K562 (cell line): ENCODE measurements around the gene ABLIM2. TPM values are rescaled to one million over a fixed set of nuclear protein-coding genes. Genes with fewer than 3 reads are reported as not detected.

ENCODE experiments used
- BDP1 ChIP-seq: IDR thresholded peaks from 3 replicates; pipeline ENCODE4 v1.6.1; 2011; ENCODE audit not compliant: insufficient read length, insufficient read depth
- CBFA2T3 ChIP-seq: fragments of 450-650 bp; IDR thresholded peaks from 2 replicates; pipeline ENCODE4 v1.6.1; 2017
- HNRNPL ChIP-seq: fragments of 200-400 bp; formaldehyde crosslinking; IDR thresholded peaks from 2 replicates; pipeline ENCODE4 v1.6.1; 2017; ENCODE audit warnings: low read depth, mild to moderate bottlenecking, low read length
- RFX1 ChIP-seq: fragments of 450-650 bp; IDR thresholded peaks from 2 replicates; pipeline ENCODE4 v1.6.1; 2016; ENCODE audit warnings: mild to moderate bottlenecking, moderate library complexity
- SAFB2 ChIP-seq: fragments of 200-400 bp; formaldehyde crosslinking; IDR thresholded peaks from 2 replicates; pipeline ENCODE4 v1.6.1; 2018; ENCODE audit warnings: borderline replicate concordance, low read length, low read depth, moderate library complexity; ENCODE audit not compliant: severe bottlenecking
- ZSCAN29 ChIP-seq: fragments of 450-650 bp; IDR thresholded peaks from 2 replicates; pipeline ENCODE4 v1.6.1; 2017
- polyA plus RNA-seq, 8 experiments: library from polyadenylated mRNA; depleted of rRNA in 4 of 8; stranded (reverse) in 5 of 8; unstranded in 3 of 8; fragments of >200 nt; fragmentation: Nextera tagmentation in 2 of 8; fragmentation: Illumina TruSeq in 1 of 8; extraction: Ambion mirVana in 2 of 8; extraction: Trizol in 1 of 8; gene quantifications; 2 replicates each; pipeline versions ENCODE4 v1.2.1 to v1.2.3, GENCODE V29; 2011 to 2014; ENCODE audit warnings: inconsistent platforms in 1 of 8, missing spikeins in 1 of 8
- total RNA-seq, 7 experiments: library from RNA; depleted of rRNA in 6 of 7; stranded (reverse); fragments of >200 nt in 6 of 7; fragmentation: Illumina TruSeq in 2 of 7; extraction: Trizol in 2 of 7; gene quantifications; 2 replicates each; pipeline versions ENCODE4 v1.2.1 to v1.2.3, GENCODE V29; 2011 to 2021; ENCODE audit warnings: low replicate concordance in 1 of 7
- TF ChIP-seq, protein P1 (sequence below): fragments of 200-800 bp; sonication (Bioruptor generic); IDR thresholded peaks from 2 replicates; pipeline ENCODE4 v1.6.1; 2017; ENCODE audit warnings: missing genetic modification characterization, missing compliant biosample characterization
- TF ChIP-seq, protein P2 (sequence below): sonication (generic); formaldehyde crosslinking; IDR thresholded peaks from 2 replicates; pipeline ENCODE4 v1.8.0; 2022; ENCODE audit warnings: missing genetic modification reagents, mild to moderate bottlenecking, borderline replicate concordance
- TF ChIP-seq, protein P3 (sequence below): fragments of 250-450 bp; sonication (Bioruptor Pico); IDR thresholded peaks from 2 replicates; pipeline ENCODE4 v1.5.1; 2021; ENCODE audit warnings: mild to moderate bottlenecking

The ABLIM2 gene
- total and polyA plus RNA-seq, 9 of the 15 experiments (the other 6 are each of a cell fraction or from before 2014, with no cell fraction given): not detected

DNA sequence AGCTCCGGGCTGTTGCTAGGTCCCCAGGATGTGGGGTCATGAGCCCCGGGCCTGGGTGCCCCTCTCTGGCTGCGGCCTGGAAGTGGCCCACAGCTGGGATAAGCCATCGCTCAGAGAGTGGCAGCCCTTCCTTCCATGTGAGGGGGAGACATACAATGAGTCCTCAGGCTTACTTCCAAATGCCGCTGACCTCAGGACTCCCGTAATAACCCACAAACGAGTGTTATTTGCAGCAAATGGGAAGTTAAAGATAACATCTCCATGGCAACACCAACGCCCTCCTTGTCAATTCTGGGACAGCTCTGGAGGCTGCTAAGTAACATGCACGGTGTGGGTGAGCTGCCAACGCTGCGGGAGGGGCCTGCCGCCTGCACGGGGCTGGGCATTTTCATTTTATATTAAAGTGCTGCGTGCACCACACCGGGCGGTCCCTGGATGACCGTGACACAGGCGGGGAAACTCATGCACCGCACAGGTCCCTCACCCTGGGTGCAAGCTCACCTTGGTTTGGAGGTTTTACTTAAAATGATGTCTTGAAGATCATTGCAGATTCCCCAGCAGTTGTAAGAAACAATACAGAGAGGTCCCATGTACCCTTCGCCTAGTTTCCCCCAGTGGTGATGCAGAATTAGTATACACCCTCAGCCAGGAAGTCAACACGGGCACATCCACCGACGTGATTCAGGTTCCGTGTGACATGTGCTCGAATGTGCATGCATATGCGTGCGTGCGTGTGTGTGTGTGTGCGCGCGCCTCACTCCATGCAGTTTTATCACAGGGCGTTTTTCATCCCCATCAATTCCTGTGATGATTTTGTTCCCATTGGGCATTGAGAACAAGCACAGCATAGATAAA, 79.4 kb downstream of the ABLIM2 start (continued):
- TF ChIP-seq, protein P1, sequence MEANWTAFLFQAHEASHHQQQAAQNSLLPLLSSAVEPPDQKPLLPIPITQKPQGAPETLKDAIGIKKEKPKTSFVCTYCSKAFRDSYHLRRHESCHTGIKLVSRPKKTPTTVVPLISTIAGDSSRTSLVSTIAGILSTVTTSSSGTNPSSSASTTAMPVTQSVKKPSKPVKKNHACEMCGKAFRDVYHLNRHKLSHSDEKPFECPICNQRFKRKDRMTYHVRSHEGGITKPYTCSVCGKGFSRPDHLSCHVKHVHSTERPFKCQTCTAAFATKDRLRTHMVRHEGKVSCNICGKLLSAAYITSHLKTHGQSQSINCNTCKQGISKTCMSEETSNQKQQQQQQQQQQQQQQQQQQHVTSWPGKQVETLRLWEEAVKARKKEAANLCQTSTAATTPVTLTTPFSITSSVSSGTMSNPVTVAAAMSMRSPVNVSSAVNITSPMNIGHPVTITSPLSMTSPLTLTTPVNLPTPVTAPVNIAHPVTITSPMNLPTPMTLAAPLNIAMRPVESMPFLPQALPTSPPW (CRISPR knock-in tag): peak; percentile 40; the same call in 1 of the 2 replicates
- TF ChIP-seq SAFB2 (no peak), BDP1 (no peak), HNRNPL (no peak), ZSCAN29 (no peak), RFX1 (peak; percentile 85), CBFA2T3 (no peak)
- TF ChIP-seq, protein P2, sequence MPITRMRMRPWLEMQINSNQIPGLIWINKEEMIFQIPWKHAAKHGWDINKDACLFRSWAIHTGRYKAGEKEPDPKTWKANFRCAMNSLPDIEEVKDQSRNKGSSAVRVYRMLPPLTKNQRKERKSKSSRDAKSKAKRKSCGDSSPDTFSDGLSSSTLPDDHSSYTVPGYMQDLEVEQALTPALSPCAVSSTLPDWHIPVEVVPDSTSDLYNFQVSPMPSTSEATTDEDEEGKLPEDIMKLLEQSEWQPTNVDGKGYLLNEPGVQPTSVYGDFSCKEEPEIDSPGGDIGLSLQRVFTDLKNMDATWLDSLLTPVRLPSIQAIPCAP: no peak
- TF ChIP-seq, protein P3, sequence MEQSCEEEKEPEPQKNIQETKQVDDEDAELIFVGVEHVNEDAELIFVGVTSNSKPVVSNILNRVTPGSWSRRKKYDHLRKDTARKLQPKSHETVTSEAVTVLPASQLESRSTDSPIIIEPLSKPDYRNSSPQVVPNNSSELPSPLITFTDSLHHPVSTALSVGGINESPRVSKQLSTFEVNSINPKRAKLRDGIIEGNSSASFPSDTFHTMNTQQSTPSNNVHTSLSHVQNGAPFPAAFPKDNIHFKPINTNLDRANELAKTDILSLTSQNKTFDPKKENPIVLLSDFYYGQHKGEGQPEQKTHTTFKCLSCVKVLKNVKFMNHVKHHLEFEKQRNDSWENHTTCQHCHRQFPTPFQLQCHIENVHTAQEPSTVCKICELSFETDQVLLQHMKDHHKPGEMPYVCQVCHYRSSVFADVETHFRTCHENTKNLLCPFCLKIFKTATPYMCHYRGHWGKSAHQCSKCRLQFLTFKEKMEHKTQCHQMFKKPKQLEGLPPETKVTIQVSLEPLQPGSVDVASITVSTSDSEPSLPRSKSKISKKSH (CRISPR knock-in tag): no peak
- TF ChIP-seq, all 486 proteins: peak for 5
